A549 (cell line): ENCODE measurements around the gene ANKRD37.

Source experiments
- HMGXB4 ChIP-seq: fragments of 250-450 bp; sonication (Bioruptor Pico); IDR thresholded peaks from 2 replicates; pipeline ENCODE4 v1.5.0; 2021; ENCODE audit warnings: mild to moderate bottlenecking, moderate library complexity, borderline replicate concordance
- TF ChIP-seq, protein P1 (sequence below): fragments of >200 bp; sonication (Bioruptor Twin); formaldehyde crosslinking; IDR thresholded peaks from 3 replicates; pipeline ENCODE4 v1.5.1; 2016

DNA sequence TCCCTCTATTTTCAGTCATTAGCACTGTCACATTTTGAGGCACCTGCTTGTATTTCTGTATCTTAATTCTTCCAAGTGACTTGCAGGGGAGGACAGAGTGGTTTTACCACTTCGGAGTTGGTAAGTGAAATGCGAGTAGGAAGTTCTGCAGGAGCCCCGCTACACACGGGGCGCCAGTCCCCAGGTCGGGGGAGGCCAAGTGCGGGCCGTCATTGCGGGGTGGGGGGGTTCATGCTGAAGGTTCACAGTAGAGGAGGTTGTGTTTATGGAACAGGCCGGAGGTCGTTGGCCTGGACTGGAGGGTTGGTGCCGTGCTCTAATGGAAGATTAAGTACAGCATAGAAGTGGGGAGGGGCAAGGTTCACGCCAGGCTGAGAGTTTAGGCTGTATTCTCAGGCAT, 45.0 kb upstream of the ANKRD37 start:
- TF ChIP-seq, protein P1, sequence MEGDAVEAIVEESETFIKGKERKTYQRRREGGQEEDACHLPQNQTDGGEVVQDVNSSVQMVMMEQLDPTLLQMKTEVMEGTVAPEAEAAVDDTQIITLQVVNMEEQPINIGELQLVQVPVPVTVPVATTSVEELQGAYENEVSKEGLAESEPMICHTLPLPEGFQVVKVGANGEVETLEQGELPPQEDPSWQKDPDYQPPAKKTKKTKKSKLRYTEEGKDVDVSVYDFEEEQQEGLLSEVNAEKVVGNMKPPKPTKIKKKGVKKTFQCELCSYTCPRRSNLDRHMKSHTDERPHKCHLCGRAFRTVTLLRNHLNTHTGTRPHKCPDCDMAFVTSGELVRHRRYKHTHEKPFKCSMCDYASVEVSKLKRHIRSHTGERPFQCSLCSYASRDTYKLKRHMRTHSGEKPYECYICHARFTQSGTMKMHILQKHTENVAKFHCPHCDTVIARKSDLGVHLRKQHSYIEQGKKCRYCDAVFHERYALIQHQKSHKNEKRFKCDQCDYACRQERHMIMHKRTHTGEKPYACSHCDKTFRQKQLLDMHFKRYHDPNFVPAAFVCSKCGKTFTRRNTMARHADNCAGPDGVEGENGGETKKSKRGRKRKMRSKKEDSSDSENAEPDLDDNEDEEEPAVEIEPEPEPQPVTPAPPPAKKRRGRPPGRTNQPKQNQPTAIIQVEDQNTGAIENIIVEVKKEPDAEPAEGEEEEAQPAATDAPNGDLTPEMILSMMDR, result no peak
- TF ChIP-seq HMGXB4 (CRISPR knock-in tag), result no peak
